ENCODE data around the gene LSM7.
A peak's percentile ranks its signal among the peaks of the same experiment; 100 is the strongest.

LSM7 gene

GRCh38 chr19:2338055-2338615 lies 9.7 kb upstream of the LSM7 start:
- no peak for DNase-seq (ENCODE audit: low read depth, low spot score)

DNA sequence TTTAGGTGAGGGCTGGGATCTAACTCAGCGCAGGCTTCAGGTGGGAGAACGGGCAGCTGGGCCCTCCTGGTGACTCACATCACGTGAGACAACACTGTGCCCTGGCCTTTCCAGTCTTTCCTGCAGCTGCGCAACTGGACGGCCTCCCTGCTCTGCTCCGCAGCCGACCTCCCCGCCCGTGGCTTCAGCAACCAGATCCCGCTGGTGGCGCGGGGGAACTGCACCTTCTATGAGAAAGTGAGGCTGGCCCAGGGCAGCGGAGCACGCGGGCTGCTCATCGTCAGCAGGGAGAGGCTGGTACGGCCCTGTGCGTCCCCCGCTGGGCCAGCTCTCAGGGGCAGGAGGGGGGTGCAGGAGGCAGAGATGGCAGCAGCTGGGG lies 8.9 kb upstream of the LSM7 start:
- DNase-seq (ENCODE audit: low read depth, low spot score) = peak; percentile 89

- DNase-seq (ENCODE audit: low read depth, low spot score) = no peak
Observed at GRCh38 chr19:2336528-2337328, 8.3 kb upstream of the LSM7 start.

- DNase-seq (ENCODE audit: low read depth, low spot score) = no peak
Observed at GRCh38 chr19:2335848-2336247, 7.5 kb upstream of the LSM7 start.

- no peak for DNase-seq (ENCODE audit: low read depth, low spot score)
Observed at GRCh38 chr19:2334986-2335846, 6.8 kb upstream of the LSM7 start.

DNA sequence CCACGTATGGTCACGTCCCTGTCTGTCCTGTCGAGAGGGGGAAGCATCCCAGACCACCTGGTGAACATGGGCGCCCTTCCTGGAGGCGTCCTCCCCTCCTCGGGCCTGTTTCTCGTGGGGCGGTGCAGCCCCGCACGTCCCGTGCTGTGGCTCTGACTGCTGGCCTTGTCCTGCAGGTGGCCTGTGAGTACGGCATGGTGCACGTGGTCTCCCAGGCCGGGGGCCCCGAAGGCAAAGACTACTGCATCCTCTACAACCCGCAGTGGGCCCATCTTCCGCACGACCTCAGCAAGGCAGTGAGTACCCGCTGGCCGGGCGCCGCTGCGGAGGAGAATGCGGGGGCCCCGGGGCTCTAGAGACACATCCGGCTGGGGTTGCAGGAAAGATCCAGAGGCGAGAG lies 6.0 kb upstream of the LSM7 start:
- DNase-seq (ENCODE audit: low read depth, low spot score) = no peak

- no peak for DNase-seq (ENCODE audit: low read depth, low spot score)
Observed at GRCh38 chr19:2333807-2334211, 5.4 kb upstream of the LSM7 start.

DNA sequence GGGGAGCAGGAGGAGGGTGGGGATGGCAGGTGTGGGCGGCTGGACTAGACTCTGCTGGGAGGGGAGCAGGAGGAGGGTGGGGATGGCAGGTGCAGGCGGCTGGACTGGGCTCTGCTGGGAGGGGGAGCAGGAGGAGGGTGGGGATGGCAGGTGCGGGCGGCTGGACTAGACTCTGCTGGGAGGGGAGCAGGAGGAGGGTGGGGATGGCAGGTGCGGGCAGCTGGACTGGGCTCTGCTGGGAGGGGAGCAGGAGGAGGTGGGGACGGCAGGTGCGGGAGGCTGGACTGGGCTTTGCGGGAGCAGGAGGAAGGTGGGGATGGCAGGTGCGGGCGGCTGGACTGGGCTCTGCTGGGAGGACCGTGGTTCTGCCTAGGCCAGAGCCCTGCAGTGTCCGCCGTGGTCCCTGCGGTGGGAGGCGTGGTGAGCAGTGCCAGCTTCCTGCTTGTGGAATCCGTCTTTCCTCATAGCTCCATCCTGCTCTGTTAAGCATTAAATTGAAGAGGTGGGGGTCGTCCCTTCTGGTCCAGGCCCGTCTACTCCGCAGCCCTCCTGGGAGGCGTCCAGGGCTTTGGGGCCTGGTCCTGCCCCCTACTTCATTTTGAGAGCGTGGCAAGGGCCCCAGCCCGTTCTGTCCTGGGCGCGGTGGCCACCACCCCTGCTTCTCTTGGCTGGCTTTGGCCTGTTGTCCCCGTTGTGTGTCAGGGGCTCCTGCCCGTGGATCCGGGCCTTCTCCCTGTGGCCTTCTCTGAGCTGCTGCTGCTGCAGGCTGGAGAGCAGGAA lies 4.8 kb upstream of the LSM7 start:
- DNase-seq (ENCODE audit: low read depth, low spot score) = no peak

DNA sequence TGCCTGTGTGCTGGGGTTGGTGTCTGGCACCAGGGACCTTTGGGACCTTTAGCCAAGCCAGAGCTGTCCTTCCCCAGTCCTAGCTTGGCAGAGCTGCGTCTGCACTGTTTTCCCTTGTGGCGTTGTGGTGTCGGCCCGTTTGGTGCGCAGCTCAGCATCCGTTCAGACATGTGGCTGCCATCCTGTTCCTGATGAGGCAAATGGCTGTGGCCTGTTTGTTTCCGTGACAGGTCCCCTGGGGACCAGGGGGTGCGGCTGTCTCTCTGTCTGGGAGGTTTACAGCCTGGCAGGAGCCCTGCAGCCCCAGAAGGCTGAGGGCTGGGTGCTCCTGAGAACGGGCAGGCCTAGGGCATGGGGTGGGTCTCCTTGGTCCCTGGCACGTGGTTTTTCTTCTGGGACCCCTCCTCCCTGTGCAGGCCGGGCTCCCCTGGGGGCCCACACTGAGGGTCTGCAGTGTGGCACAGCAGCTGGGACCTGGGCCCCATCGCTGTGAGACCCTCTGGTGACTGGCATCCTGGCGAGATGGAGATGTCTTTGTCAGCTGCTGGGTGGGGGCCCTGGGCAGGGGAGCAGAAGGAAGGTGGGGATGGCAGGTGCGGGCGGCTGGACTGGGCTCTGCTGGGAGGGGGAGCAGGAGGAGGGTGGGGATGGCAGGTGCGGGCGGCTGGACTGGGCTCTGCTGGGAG lies 4.1 kb upstream of the LSM7 start:
- DNase-seq (ENCODE audit: low read depth, low spot score) = no peak

DNA sequence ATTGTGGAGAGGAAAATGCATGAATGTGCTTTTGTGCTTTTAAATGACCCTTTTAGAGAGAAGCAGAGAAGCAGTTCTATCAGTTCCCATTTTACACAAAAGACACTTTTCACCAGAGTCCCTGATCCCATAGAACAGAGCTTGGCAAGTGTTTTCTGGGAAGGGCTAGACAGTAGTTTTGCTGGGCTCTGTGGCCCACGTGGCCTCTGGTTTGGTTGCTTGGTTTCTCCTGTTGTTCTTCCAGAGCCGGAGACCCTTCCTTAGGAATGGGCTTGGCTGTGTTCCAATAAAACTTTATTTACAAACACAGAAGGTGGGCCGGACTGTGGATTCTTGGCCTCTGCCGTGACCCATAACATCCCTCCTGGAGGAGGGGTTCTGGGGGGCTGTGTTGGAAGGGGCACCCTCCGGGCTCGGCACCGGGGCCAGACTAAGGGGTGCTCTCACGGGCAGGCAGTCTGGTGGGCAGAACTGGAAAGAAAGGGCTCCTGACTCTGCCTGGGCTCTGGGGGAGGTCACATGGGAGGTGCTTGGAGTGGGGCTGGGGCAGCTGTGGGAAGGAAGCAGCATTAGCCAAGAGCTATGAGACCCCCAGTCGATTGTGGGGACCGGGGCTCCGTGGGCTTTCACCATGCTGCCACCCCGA lies 3.3 kb upstream of the LSM7 start:
- no peak for DNase-seq (ENCODE audit: low read depth, low spot score)

DNA sequence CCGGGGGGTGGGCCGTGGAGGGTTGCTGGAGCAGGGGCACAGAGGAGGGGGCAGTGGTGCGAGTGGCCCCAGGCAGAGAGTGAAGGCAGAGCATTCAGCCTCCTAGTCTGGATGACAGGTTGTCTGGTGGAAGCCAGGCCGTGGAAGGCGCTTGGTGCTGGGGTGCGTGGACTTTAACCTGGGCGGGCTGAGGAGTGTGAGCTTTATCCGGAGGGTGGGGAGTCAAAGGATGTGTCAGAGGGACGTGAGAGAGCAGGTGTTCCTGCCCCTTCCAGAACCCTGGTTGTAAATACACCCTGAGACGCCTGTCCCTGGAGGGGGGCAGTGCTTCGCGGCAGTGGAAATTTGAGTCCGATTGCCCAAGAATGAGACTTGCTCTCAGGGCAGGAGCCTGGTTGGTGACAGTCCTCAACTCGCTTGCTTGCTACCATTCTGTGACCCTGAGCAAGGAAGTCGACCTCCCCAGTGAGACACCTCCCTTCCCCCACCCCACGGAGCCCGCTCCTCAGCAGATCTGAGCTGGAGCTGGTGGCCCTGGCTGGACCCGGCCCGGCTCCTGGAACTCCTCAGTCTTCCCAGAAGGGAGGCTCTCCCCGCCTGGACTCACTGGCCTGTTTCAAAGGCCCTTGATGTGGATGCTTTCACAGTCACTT lies 2.4 kb upstream of the LSM7 start:
- DNase-seq (ENCODE audit: low read depth, low spot score) = peak; percentile 39

DNA sequence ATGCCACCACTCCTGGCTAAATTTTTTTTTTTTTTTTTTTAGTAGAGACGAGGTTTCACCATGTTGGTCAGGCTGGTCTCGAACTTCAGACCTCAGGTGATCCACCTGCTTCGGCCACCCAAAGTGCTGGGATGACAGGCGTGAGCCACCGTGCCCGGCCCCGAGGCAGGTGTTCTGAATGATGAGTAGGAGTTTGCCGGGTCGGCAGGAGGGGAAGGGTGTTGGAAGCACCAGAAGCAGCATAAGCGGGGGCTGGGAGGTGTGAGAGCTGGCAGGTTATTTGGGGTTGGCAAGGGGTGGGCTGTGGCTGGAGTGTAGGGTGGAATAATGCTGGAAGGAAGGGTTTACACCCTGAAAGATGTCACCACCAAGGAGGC lies 1.9 kb upstream of the LSM7 start:
- no peak for DNase-seq (ENCODE audit: low read depth, low spot score)

GRCh38 chr19:2329501-2329916 lies 1.1 kb upstream of the LSM7 start:
- DNase-seq (ENCODE audit: low read depth, low spot score) = peak; percentile 56

DNA sequence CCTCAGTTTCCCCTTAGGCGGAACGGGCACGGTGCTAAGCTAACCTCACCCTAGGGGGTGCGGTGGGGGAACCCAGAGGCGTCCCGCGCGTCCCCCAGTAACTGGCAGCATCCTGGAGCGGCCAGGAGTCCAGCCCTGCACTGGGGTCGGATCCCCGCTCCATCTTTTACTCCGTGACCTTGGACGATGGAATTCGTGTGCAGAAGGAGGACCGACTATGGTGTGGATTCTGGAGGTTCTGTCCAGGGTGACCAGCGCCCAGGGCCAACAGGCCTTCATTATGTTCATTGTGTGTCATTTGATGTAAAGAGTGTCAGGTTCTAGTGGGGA lies 728 bp upstream of the LSM7 start:
- no peak for DNase-seq (ENCODE audit: low read depth, low spot score)

DNA sequence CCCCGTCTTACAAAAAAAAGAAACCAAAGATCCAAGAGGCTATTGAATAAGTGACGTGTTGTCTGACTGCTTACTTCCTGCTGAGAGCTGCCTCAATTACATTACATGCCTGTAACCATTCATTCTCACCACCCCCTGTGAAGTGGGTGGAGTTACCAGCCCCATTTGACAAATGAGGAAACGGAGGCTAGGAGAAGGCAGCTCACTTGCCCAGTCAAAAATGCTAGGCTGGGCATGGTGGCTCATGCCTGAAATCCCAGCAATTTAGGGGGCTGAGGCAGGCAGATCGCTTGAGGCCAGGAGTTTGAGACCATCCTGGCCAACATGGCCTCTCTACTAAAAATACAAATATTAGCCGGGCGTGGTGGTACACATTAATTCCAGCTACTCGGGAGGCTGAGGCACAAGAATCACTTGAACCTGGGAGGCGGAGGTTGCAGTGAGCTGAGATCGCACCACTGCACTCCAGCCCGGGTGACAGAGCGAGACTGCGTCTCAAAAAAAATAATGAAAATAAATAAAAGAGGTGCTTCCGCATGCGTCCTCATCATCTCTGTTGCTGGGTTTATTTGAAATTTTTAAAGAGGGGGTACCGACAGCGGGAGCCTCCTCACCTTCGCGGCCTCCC lies 499 bp downstream of the LSM7 start:
- DNase-seq (ENCODE audit: low read depth, low spot score) = peak; percentile 90

DNA sequence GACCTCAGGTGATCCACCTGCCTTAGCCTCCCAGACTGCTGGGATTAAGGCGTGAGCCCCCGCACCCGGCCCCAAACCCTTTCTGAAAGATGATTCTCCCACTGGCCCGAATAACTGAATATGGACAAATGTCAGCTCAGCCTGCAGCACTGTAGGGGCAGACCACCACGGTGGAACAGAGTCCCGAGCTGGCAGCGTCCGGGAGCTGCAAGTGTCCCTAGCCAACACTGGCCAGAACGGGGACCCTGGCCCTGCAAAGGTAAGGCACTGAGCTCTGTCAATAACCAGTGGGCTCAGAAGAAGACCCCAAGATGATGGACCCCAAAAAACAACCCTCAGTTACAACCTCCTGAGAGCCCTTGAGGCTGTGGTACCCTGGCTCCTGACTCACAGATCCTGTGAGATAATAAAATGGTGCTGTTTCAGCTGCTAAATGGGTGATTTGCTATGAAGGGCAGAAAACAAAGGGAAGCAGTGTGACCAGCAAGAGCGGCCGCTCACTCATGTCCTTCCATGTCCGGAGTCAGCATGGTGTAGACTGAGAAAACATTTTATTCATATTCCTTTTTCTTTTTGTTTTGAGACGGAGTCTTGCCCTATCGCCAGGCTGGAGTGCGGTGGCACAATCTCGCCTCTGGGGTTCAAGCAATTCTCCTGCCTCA lies 1.6 kb downstream of the LSM7 start:
- DNase-seq (ENCODE audit: low read depth, low spot score) = no peak

GRCh38 chr19:2325281-2326046 lies 2.9 kb downstream of the LSM7 start:
- DNase-seq (ENCODE audit: low read depth, low spot score) = no peak

GRCh38 chr19:2324220-2324948 lies 4.0 kb downstream of the LSM7 start:
- no peak for DNase-seq (ENCODE audit: low read depth, low spot score)

All from ELF-1 (cell line).